ENCODE results near the gene GRHL1. TPM values are rescaled to one million over a fixed set of nuclear protein-coding genes. Genes with fewer than 3 reads are reported as not detected.

GRHL1 gene
- total and polyA plus RNA-seq, 9 of the 15 experiments (the other 6 are each of a cell fraction or from before 2014, with no cell fraction given), result 1.7 to 6.1 (median 4.7) TPM

DNA sequence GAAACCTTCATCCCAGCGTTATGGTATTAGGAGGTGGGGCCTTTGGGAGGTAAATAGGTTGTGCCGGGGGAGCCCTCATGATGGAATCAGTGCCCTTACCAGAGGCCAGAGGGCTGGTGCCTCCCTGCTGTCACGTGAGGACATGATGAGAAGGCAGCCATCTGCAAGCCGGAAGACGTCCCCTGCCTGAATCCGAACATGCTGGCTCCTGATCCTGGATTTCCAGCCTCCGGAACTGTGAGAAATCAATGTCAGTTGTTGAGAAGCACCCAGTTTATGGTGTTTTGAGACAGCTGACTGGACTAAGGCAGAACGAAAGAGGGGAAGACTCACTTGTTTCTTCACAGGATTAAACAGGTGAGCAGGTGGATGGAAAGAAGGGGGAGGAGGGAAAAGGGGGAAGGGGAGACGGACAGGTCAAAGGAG, 78.8 kb downstream of the GRHL1 start (continued):
- TF ChIP-seq, protein P1, sequence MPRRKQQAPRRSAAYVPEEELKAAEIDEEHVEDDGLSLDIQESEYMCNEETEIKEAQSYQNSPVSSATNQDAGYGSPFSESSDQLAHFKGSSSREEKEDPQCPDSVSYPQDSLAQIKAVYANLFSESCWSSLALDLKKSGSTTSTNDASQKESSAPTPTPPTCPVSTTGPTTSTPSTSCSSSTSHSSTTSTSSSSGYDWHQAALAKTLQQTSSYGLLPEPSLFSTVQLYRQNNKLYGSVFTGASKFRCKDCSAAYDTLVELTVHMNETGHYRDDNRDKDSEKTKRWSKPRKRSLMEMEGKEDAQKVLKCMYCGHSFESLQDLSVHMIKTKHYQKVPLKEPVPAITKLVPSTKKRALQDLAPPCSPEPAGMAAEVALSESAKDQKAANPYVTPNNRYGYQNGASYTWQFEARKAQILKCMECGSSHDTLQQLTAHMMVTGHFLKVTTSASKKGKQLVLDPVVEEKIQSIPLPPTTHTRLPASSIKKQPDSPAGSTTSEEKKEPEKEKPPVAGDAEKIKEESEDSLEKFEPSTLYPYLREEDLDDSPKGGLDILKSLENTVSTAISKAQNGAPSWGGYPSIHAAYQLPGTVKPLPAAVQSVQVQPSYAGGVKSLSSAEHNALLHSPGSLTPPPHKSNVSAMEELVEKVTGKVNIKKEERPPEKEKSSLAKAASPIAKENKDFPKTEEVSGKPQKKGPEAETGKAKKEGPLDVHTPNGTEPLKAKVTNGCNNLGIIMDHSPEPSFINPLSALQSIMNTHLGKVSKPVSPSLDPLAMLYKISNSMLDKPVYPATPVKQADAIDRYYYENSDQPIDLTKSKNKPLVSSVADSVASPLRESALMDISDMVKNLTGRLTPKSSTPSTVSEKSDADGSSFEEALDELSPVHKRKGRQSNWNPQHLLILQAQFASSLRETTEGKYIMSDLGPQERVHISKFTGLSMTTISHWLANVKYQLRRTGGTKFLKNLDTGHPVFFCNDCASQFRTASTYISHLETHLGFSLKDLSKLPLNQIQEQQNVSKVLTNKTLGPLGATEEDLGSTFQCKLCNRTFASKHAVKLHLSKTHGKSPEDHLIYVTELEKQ (CRISPR knock-in tag; IDR thresholded peaks at IDR 0.05), result no peak
- TF ChIP-seq RUNX1 (IDR thresholded peaks at IDR 0.05; ENCODE audit: low read depth) (no peak), PRPF4 (IDR thresholded peaks at IDR 0.05; ENCODE audit: insufficient read depth, low read depth, low read length, poor library complexity, severe bottlenecking) (no peak), ZNF347 (CRISPR knock-in tag; IDR thresholded peaks at IDR 0.05; ENCODE audit: low read depth) (no peak), SIN3A (IDR thresholded peaks at IDR 0.05; ENCODE audit: borderline replicate concordance in 2 of 2, control insufficient read depth in 1 of 2, low read depth in 2 of 2, low read length in 2 of 2) (no peak), ZNF76 (CRISPR knock-in tag; IDR thresholded peaks at IDR 0.05; ENCODE audit: borderline replicate concordance) (no peak), ARID2 (IDR thresholded peaks at IDR 0.05) (no peak)
- TF ChIP-seq, protein P2, sequence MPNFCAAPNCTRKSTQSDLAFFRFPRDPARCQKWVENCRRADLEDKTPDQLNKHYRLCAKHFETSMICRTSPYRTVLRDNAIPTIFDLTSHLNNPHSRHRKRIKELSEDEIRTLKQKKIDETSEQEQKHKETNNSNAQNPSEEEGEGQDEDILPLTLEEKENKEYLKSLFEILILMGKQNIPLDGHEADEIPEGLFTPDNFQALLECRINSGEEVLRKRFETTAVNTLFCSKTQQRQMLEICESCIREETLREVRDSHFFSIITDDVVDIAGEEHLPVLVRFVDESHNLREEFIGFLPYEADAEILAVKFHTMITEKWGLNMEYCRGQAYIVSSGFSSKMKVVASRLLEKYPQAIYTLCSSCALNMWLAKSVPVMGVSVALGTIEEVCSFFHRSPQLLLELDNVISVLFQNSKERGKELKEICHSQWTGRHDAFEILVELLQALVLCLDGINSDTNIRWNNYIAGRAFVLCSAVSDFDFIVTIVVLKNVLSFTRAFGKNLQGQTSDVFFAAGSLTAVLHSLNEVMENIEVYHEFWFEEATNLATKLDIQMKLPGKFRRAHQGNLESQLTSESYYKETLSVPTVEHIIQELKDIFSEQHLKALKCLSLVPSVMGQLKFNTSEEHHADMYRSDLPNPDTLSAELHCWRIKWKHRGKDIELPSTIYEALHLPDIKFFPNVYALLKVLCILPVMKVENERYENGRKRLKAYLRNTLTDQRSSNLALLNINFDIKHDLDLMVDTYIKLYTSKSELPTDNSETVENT (CRISPR knock-in tag; IDR thresholded peaks at IDR 0.05), result no peak
- TF ChIP-seq, protein P3, sequence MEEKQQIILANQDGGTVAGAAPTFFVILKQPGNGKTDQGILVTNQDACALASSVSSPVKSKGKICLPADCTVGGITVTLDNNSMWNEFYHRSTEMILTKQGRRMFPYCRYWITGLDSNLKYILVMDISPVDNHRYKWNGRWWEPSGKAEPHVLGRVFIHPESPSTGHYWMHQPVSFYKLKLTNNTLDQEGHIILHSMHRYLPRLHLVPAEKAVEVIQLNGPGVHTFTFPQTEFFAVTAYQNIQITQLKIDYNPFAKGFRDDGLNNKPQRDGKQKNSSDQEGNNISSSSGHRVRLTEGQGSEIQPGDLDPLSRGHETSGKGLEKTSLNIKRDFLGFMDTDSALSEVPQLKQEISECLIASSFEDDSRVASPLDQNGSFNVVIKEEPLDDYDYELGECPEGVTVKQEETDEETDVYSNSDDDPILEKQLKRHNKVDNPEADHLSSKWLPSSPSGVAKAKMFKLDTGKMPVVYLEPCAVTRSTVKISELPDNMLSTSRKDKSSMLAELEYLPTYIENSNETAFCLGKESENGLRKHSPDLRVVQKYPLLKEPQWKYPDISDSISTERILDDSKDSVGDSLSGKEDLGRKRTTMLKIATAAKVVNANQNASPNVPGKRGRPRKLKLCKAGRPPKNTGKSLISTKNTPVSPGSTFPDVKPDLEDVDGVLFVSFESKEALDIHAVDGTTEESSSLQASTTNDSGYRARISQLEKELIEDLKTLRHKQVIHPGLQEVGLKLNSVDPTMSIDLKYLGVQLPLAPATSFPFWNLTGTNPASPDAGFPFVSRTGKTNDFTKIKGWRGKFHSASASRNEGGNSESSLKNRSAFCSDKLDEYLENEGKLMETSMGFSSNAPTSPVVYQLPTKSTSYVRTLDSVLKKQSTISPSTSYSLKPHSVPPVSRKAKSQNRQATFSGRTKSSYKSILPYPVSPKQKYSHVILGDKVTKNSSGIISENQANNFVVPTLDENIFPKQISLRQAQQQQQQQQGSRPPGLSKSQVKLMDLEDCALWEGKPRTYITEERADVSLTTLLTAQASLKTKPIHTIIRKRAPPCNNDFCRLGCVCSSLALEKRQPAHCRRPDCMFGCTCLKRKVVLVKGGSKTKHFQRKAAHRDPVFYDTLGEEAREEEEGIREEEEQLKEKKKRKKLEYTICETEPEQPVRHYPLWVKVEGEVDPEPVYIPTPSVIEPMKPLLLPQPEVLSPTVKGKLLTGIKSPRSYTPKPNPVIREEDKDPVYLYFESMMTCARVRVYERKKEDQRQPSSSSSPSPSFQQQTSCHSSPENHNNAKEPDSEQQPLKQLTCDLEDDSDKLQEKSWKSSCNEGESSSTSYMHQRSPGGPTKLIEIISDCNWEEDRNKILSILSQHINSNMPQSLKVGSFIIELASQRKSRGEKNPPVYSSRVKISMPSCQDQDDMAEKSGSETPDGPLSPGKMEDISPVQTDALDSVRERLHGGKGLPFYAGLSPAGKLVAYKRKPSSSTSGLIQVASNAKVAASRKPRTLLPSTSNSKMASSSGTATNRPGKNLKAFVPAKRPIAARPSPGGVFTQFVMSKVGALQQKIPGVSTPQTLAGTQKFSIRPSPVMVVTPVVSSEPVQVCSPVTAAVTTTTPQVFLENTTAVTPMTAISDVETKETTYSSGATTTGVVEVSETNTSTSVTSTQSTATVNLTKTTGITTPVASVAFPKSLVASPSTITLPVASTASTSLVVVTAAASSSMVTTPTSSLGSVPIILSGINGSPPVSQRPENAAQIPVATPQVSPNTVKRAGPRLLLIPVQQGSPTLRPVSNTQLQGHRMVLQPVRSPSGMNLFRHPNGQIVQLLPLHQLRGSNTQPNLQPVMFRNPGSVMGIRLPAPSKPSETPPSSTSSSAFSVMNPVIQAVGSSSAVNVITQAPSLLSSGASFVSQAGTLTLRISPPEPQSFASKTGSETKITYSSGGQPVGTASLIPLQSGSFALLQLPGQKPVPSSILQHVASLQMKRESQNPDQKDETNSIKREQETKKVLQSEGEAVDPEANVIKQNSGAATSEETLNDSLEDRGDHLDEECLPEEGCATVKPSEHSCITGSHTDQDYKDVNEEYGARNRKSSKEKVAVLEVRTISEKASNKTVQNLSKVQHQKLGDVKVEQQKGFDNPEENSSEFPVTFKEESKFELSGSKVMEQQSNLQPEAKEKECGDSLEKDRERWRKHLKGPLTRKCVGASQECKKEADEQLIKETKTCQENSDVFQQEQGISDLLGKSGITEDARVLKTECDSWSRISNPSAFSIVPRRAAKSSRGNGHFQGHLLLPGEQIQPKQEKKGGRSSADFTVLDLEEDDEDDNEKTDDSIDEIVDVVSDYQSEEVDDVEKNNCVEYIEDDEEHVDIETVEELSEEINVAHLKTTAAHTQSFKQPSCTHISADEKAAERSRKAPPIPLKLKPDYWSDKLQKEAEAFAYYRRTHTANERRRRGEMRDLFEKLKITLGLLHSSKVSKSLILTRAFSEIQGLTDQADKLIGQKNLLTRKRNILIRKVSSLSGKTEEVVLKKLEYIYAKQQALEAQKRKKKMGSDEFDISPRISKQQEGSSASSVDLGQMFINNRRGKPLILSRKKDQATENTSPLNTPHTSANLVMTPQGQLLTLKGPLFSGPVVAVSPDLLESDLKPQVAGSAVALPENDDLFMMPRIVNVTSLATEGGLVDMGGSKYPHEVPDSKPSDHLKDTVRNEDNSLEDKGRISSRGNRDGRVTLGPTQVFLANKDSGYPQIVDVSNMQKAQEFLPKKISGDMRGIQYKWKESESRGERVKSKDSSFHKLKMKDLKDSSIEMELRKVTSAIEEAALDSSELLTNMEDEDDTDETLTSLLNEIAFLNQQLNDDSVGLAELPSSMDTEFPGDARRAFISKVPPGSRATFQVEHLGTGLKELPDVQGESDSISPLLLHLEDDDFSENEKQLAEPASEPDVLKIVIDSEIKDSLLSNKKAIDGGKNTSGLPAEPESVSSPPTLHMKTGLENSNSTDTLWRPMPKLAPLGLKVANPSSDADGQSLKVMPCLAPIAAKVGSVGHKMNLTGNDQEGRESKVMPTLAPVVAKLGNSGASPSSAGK (IDR thresholded peaks at IDR 0.05), result peak; percentile 59

All from K562 (cell line).